Neural progenitor cell (in vitro differentiated cells): ENCODE data around the gene PCSK9. TPM values are rescaled to one million over a fixed set of nuclear protein-coding genes. Genes with fewer than 3 reads are reported as not detected.
A peak's percentile ranks its signal among the peaks of the same experiment; 100 is the strongest.

ENCODE experiments used
- DNase-seq: peaks from one replicate; pipeline ENCODE4 v3.0.0-alpha.2; 2016; ENCODE audit warnings: low spot score
- H2AFZ ChIP-seq: fragments of 200-600 bp; sonication (generic); replicated peaks from 2 replicates; pipeline ENCODE4 v1.6.1; 2016; ENCODE audit warnings: antibody characterized with exemption
- H3F3A ChIP-seq: fragments of 200-600 bp; sonication (generic); 2 replicates; pipeline ENCODE4 v1.6.1; 2016; ENCODE audit warnings: antibody characterized with exemption, low read depth
- H3K27ac ChIP-seq: fragments of 200-600 bp; sonication (generic); 2 replicates; pipeline ENCODE4 v1.5.1; 2016; ENCODE audit warnings: mild to moderate bottlenecking
- H3K27me3 ChIP-seq: fragments of 200-600 bp; sonication (generic); 2 replicates; pipeline ENCODE4 v1.6.1; 2016; ENCODE audit warnings: mild to moderate bottlenecking, moderate library complexity
- H3K36me3 ChIP-seq: fragments of 200-600 bp; sonication (generic); 2 replicates; pipeline ENCODE4 v1.5.1; 2016
- H3K4me1 ChIP-seq: fragments of 200-600 bp; sonication (generic); 2 replicates; pipeline ENCODE4 v1.6.1; 2016; ENCODE audit warnings: mixed run types
- H3K4me2 ChIP-seq: fragments of 200-600 bp; sonication (generic); 2 replicates; pipeline ENCODE4 v1.6.1; 2016
- H3K4me3 ChIP-seq: fragments of 200-600 bp; sonication (generic); 2 replicates; pipeline ENCODE4 v1.5.1; 2016
- H3K79me2 ChIP-seq: fragments of 200-600 bp; sonication (generic); 2 replicates; pipeline ENCODE4 v1.6.1; 2016; ENCODE audit warnings: low read depth
- H3K9ac ChIP-seq: fragments of 200-600 bp; sonication (generic); 2 replicates; pipeline ENCODE4 v1.6.1; 2016
- H3K9me3 ChIP-seq: fragments of 200-600 bp; sonication (generic); 2 replicates; pipeline ENCODE4 v1.5.1; 2016; ENCODE audit warnings: low read depth
- H4K20me1 ChIP-seq: fragments of 200-600 bp; sonication (generic); 2 replicates; pipeline ENCODE4 v1.6.1; 2016; ENCODE audit warnings: low read depth
- H3K27ac Mint-ChIP-seq: 3 replicates; pipeline ENCODE4 v1.8.0; 2021; ENCODE audit warnings: mixed read lengths
- H3K27me3 Mint-ChIP-seq: 2 replicates; pipeline ENCODE4 v1.8.0; 2022; ENCODE audit warnings: low read depth, mild to moderate bottlenecking, inconsistent platforms, moderate library complexity, mixed read lengths; ENCODE audit not compliant: insufficient read depth
- H3K36me3 Mint-ChIP-seq: 3 replicates; pipeline ENCODE4 v1.8.0; 2021; ENCODE audit warnings: mixed read lengths
- H3K4me1 Mint-ChIP-seq: 3 replicates; pipeline ENCODE4 v1.8.0; 2021; ENCODE audit warnings: mixed read lengths
- H3K4me3 Mint-ChIP-seq: 3 replicates; pipeline ENCODE4 v1.8.0; 2021; ENCODE audit warnings: mild to moderate bottlenecking, moderate library complexity, mixed read lengths
- H3K9me3 Mint-ChIP-seq: 3 replicates; pipeline ENCODE4 v1.8.0; 2020; ENCODE audit warnings: mixed read lengths
- EZH2 ChIP-seq: fragments of 200-600 bp; sonication (generic); IDR thresholded peaks from 2 replicates; pipeline ENCODE4 v1.6.1; 2017; ENCODE audit warnings: antibody characterized with exemption, mild to moderate bottlenecking, moderate library complexity
- EZH2phosphoT487 ChIP-seq: fragments of 200-600 bp; sonication (generic); IDR thresholded peaks from 2 replicates; pipeline ENCODE4 v1.6.1; 2017; ENCODE audit warnings: antibody characterized with exemption
- total RNA-seq: library from RNA; depleted of rRNA; stranded (reverse); fragments of >200 nt; gene quantifications from 2 replicates; pipeline ENCODE4 v1.2.3, GENCODE V29; 2015; ENCODE audit warnings: low replicate concordance
- TF ChIP-seq, protein P1 (sequence below): fragments of 200-600 bp; sonication (generic); IDR thresholded peaks from 2 replicates; pipeline ENCODE4 v1.5.1; 2017; ENCODE audit warnings: antibody characterized with exemption, mild to moderate bottlenecking

The PCSK9 gene
- total RNA-seq, 1 donor from 2014 or later = 4.5 TPM

DNA sequence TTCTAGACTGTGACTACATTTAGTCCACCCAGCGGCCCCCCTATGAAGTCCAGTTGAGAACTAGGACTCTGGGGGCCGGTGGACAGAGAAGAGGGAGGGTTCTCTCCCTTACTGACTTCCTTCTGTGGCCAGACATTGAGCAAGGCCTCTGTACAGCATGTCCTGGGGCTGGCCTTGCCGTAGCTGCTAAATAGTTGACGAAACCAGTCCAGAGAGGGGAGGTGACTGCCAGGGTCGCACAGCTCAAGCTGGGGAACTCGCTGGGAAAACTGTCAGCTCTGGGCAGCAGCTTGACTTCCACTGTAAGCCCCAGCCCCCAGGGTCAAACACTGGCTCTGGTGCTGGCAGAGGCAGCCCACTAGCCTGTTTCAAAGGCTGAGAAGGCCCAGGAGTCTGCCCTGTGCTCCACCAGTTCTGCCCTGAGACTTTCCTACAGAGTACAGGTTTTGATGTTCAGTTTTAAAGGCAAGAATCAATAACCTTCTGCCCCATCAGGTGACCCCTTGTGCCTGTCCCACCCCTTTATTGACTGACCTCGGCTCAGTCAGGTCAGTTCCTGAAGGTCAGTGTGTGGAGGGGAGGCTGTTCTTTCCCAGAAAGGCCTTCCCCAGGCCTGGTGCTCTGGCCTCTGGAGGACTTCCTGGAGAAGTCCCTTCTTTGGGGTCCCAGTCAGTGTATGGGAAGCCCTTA, 14.1 kb downstream of the PCSK9 start:
- no peak overlapping the region for H3K4me3 Mint-ChIP-seq
- no peak for DNase-seq

DNA sequence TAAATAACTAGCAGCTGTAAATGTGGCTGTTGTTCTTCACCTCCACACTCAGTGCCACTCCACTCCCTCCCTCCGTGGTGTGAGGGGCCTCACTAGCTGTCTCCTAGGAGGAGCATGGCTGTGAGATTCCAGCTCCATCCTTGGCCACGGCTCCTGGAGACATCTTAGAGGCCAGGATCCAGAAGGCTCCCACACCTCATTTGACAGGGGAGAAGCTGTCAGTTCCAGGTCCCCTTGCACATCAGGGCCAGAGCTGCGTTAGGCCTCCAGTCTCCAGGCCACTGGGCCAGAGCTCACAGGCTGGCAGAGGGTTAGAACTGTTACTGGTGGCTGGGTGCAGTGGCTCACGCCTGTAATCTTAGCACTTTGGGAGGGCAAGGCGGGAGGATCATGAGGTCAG, 15.0 kb downstream of the PCSK9 start:
- H3K79me2 ChIP-seq = no peaks in the 10 kb centered on the region
- TF ChIP-seq EZH2 (no peak), EZH2phosphoT487 (no peak)
- TF ChIP-seq, protein P1, sequence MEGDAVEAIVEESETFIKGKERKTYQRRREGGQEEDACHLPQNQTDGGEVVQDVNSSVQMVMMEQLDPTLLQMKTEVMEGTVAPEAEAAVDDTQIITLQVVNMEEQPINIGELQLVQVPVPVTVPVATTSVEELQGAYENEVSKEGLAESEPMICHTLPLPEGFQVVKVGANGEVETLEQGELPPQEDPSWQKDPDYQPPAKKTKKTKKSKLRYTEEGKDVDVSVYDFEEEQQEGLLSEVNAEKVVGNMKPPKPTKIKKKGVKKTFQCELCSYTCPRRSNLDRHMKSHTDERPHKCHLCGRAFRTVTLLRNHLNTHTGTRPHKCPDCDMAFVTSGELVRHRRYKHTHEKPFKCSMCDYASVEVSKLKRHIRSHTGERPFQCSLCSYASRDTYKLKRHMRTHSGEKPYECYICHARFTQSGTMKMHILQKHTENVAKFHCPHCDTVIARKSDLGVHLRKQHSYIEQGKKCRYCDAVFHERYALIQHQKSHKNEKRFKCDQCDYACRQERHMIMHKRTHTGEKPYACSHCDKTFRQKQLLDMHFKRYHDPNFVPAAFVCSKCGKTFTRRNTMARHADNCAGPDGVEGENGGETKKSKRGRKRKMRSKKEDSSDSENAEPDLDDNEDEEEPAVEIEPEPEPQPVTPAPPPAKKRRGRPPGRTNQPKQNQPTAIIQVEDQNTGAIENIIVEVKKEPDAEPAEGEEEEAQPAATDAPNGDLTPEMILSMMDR = no peak
- H3K4me3 ChIP-seq = no peak overlapping the region
- Mint-ChIP-seq H3K9me3 (no peaks in the 10 kb centered on the region), H3K4me1 (peaks cover 23% of the 10 kb centered on the region), H3K27me3 (peaks cover 9% of the 10 kb centered on the region), H3K36me3 (no peaks in the 10 kb centered on the region), H3K4me3 (no peak overlapping the region), H3K27ac (no peak overlapping the region)
- no peak overlapping the region for H3K9ac ChIP-seq
- DNase-seq = no peak
- H4K20me1 ChIP-seq = no peaks in the 10 kb centered on the region
- H3K4me2 ChIP-seq = no peak overlapping the region
- no peaks in the 10 kb centered on the region for H3K36me3 ChIP-seq
- H3K4me1 ChIP-seq = no peaks in the 10 kb centered on the region
- H3K27me3 ChIP-seq = no peaks in the 10 kb centered on the region
- no peak overlapping the region for H2AFZ ChIP-seq
- no peak overlapping the region for H3K27ac ChIP-seq
- H3F3A ChIP-seq = no peaks in the 10 kb centered on the region
- no peaks in the 10 kb centered on the region for H3K9me3 ChIP-seq

More for the DNA sequence above, 14.1 kb downstream of the PCSK9 start:
- H3K4me2 ChIP-seq = no peak overlapping the region
- H2AFZ ChIP-seq = no peak overlapping the region
- no peaks in the 10 kb centered on the region for H3K4me1 ChIP-seq
- no peaks in the 10 kb centered on the region for H3K36me3 ChIP-seq
- no peak for TF ChIP-seq EZH2phosphoT487
- no peak for TF ChIP-seq EZH2
- TF ChIP-seq, protein P1 = no peak
- H3K27me3 ChIP-seq = no peaks in the 10 kb centered on the region
- Mint-ChIP-seq H3K27ac (no peak overlapping the region), H3K4me1 (peaks cover 28% of the 10 kb centered on the region), H3K27me3 (peaks cover 14% of the 10 kb centered on the region), H3K36me3 (no peaks in the 10 kb centered on the region), H3K9me3 (no peaks in the 10 kb centered on the region)
- H3K4me3 ChIP-seq = no peak overlapping the region
- no peaks in the 10 kb centered on the region for H3K79me2 ChIP-seq
- no peaks in the 10 kb centered on the region for H3K9me3 ChIP-seq
- H3K9ac ChIP-seq = no peak overlapping the region
- H4K20me1 ChIP-seq = no peaks in the 10 kb centered on the region
- H3K27ac ChIP-seq = no peak overlapping the region
- no peaks in the 10 kb centered on the region for H3F3A ChIP-seq

DNA sequence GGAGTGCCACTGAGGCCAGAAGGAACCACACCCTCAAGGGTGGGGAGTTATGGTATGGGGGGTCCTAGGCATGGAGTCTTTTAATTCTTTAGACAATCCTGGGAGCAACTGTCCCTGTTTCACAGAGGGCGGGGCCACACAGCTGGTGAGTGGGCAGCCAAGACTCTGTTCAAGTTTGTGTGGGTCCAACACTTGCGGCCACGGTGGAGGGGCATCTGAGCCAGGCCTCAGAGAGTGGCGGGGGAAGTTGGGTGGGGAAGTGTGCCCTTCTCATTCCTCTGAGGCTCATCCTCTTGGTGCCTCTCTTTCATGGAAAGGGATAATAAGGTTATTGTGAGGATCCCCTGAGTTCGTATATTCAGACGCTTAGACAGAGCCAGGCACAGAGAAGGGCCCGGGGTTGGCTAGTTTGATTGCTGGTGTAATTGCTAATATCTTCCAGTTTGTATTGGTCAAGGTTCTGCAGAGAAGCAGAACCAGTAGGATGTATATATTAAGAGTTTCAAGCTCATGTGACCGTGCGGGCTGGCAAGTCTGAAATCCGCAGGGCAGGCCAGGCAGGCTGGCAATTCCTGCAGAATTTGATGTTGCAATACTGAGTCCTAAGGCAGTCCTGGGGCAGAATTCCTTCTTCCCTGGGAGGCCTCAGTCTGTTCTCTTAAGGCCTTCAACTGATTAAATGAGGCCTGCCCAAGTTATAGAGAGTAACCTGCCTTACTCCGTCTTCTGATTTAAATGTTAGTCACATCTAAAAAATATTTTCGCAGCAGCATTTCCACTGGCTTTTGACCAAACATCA, 15.9 kb downstream of the PCSK9 start:
- no peaks in the 10 kb centered on the region for H3K79me2 ChIP-seq
- TF ChIP-seq, protein P1 = no peak
- TF ChIP-seq EZH2 = no peak
- TF ChIP-seq EZH2phosphoT487 = no peak
- H3K9ac ChIP-seq = no peak overlapping the region
- H3K4me1 Mint-ChIP-seq = peaks cover 22% of the 10 kb centered on the region
- no peaks in the 10 kb centered on the region for H3K9me3 Mint-ChIP-seq
- H3K4me2 ChIP-seq = no peak overlapping the region
- H3K4me3 Mint-ChIP-seq = no peak overlapping the region
- no peaks in the 10 kb centered on the region for H3K27me3 ChIP-seq
- H3K36me3 Mint-ChIP-seq = no peaks in the 10 kb centered on the region
- no peak overlapping the region for H2AFZ ChIP-seq
- H3K27ac ChIP-seq = no peak overlapping the region
- H4K20me1 ChIP-seq = no peaks in the 10 kb centered on the region
- H3K4me1 ChIP-seq = no peaks in the 10 kb centered on the region
- H3K36me3 ChIP-seq = no peaks in the 10 kb centered on the region
- no peak overlapping the region for H3K4me3 ChIP-seq
- peaks cover 8% of the 10 kb centered on the region for H3K27me3 Mint-ChIP-seq
- H3F3A ChIP-seq = no peaks in the 10 kb centered on the region
- H3K9me3 ChIP-seq = no peaks in the 10 kb centered on the region
- DNase-seq = no peak
- peak overlapping the region; percentile 33 for H3K27ac Mint-ChIP-seq
